Thymus (tissue), 11 donors: ENCODE measurements around the gene POLR3G. TPM values are rescaled to one million over a fixed set of nuclear protein-coding genes. Genes with fewer than 3 reads are reported as not detected.

Source experiments
- DNase-seq, 9 donors: peaks; one replicate each; pipeline ENCODE4 v3.0.0-alpha.2; 2013; ENCODE audit warnings: low spot score in 9 of 9, low read depth in 6 of 9, missing footprints in 1 of 9
- H3K27ac ChIP-seq, 2 donors: one replicate each; pipeline ENCODE4 v1.5.1; 2013; ENCODE audit warnings: control low read depth in 1 of 2, low read depth in 1 of 2, low read length in 1 of 2, mild to moderate bottlenecking in 1 of 2, moderate library complexity in 1 of 2
- H3K27me3 ChIP-seq, 2 donors: one replicate each; pipeline ENCODE4 v1.5.1; 2013; ENCODE audit warnings: low read length in 1 of 2; ENCODE audit not compliant: control insufficient read depth in 2 of 2, insufficient read depth in 1 of 2
- H3K36me3 ChIP-seq, 2 donors: one replicate each; pipeline ENCODE4 v1.5.1; 2013; ENCODE audit warnings: low read length in 1 of 2, mild to moderate bottlenecking in 1 of 2, moderate library complexity in 1 of 2; ENCODE audit not compliant: control insufficient read depth in 2 of 2, insufficient read depth in 2 of 2
- H3K4me1 ChIP-seq, 2 donors: one replicate each; pipeline ENCODE4 v1.5.1; 2013; ENCODE audit warnings: low read length in 2 of 2; ENCODE audit not compliant: control insufficient read depth in 2 of 2, insufficient read depth in 2 of 2
- H3K4me3 ChIP-seq, 2 donors: one replicate each; pipeline ENCODE4 v1.5.1; 2013; ENCODE audit warnings: low read length in 2 of 2, control low read depth in 1 of 2, mild to moderate bottlenecking in 1 of 2
- H3K9me3 ChIP-seq, 2 donors: one replicate each; pipeline ENCODE4 v1.5.1; 2013; ENCODE audit warnings: low read length in 1 of 2, mild to moderate bottlenecking in 1 of 2; ENCODE audit not compliant: control insufficient read depth in 2 of 2, insufficient read depth in 1 of 2
- WGBS: extraction: QIAGEN DNeasy Blood & Tissue Kit; methylation state at CpG from one replicate; pipeline ENCODE4 v1.1.7; 2013; 5-methylcytosine and 5-hydroxymethylcytosine counted together
- polyA plus RNA-seq: library from polyadenylated mRNA; stranded (reverse); fragments of 200-250 nt; gene quantifications from one replicate; pipeline ENCODE4 v1.2.3, GENCODE V29; 2013
- total RNA-seq: library from RNA; stranded (reverse); fragments of 120-200 nt; gene quantifications from one replicate; pipeline ENCODE4 v1.2.4, GENCODE V29; 2013
- donor health status: healthy.

POLR3G gene
- total and polyA plus RNA-seq, 2 donors, result 1.7 to 3.3 TPM

DNA sequence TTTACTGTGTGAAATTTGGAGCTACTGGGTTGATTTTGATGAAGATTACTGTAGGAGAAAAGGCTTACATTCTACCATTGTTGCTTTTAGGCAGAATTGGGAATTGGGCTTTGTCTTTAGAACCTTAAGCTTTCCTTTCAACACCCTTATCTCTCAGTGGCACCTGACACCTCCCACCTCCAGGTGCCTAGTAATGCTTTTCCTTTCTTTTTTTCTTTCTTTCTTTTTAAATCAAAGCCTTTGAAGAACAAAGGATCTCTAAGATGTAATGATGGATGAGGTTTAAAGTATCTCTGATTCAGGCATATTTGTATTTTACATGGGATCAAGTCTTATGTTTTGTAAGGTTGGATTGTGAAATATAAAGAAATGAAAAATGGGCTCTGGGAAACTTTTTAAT is 81.0 kb downstream of the POLR3G start:
- Histone ChIP-seq H3K4me1 (no peaks in the 10 kb centered on the region), H3K4me3 (no peak overlapping the region), H3K27ac (no peak overlapping the region), H3K27me3 (peaks cover 15 to 48% of the 10 kb centered on the region in 2 donors), H3K36me3 (no peaks in the 10 kb centered on the region), H3K9me3 (peaks cover 0 to 2% of the 10 kb centered on the region in 2 donors)
- no peak for DNase-seq

DNA sequence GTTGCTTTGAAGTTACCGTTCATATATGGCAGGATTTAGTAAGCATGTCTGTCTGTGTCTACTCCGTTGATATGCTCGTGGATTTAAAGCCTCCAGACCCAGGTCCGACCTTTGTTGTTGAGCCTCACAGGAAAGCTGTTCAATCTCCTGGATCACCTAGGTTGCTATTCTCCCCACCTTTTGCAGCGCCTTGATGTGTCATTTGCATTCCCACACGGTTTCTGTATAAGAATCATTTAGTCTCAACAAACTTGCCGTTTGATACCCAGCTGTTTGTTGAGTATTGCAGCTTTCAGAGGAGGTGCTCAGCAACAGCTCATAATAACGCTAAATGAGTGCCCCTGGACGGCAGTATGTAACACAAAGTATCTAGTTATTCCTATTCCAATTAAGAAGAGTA is 82.7 kb downstream of the POLR3G start:
- peaks cover 0 to 2% of the 10 kb centered on the region in 2 donors for H3K9me3 ChIP-seq
- no peaks in the 10 kb centered on the region for H3K36me3 ChIP-seq
- H3K27me3 ChIP-seq, result peaks cover 18 to 58% of the 10 kb centered on the region in 2 donors
- H3K4me3 ChIP-seq, result no peak overlapping the region
- no peak overlapping the region for H3K27ac ChIP-seq
- no peak for DNase-seq
- WGBS, result 31% methylated on average over 9 of the region's 9 CpGs
- H3K4me1 ChIP-seq, result no peaks in the 10 kb centered on the region

DNA sequence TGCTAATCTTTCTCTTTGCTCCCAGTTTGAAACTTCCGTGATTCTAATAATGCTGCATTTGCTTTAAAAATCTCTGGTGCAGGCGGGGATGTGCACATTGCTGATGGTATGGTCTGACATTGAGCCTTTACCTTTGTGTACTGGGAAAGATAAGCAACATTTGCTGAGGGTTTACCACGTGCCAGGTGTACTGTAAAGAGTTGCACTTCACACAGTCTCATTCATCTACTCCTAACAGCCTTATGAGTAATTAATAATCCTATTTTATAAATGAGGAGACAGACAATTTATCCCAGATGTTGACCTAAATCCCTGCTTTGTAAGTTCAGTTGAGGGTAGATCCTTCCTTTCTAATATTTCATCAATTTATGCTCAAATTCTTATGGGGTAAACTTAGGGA is 83.2 kb downstream of the POLR3G start:
- DNase-seq, result no peak
- peaks cover 18 to 59% of the 10 kb centered on the region in 2 donors for H3K27me3 ChIP-seq
- 23% methylated on average over 3 of the region's 3 CpGs for WGBS
- H3K4me1 ChIP-seq, result no peaks in the 10 kb centered on the region
- H3K36me3 ChIP-seq, result no peaks in the 10 kb centered on the region
- no peak overlapping the region for H3K27ac ChIP-seq
- H3K9me3 ChIP-seq, result peaks cover 0 to 2% of the 10 kb centered on the region in 2 donors
- H3K4me3 ChIP-seq, result no peak overlapping the region

DNA sequence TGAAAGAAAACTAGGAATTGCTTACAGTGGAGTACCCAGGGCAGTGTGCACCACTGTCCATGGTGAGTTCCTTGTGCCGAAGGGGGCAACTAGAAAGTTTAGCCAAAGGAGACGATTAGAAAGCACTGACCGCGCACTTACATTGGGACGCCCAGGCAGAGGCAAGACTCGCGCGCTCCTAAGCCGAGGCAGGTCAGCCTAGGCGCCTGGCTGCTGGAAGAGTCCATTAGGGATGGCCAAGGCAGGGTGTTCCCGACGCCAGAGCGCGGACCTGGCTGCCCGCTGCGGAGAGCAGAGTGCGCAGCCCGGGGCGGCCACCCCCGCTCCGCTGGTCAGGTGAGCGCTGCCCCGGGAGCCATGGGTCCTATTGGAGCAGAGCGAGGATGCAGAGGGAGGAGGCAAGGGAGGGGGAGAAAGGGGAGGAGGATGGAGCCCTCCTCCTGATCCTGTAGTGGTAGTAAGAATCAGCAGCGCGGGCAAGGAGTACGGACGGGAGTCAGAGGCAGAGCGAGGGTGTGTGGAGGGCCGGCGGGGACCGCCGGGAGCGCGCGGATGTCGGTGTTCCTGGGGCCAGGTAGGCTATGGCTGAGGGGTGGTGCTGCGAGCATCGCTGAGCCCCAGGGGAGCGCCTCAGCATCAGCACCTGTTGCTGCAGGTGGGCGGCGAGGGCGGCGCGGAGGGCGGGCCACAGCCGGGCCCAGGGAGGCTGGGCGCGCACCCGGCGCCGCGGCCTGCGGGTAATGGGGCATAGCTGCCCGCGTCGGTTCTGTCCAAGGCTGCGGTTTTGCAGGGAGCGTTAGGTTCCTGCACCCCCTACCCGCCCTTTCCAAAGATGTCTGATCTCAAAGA is 83.9 kb downstream of the POLR3G start, which contains the start of gene ADGRV1:
Gene ADGRV1, plus strand, starts transcription at position 454 of the 849 bp plus-strand sequence. Its CDS starts 99 bp downstream, at position 553.
- DNase-seq, result peak in 2 of 9 donors; percentile 5 to 8
- Histone ChIP-seq H3K4me3 (peak within 1 kb of the TSS in 1 of 2 donors; percentile 34), H3K9me3 (peaks cover 0 to 2% of the 10 kb centered on the region in 2 donors), H3K4me1 (no peaks in the 10 kb centered on the region), H3K27ac (peak within 1 kb of the TSS in 1 of 2 donors; percentile 31), H3K27me3 (peaks cover 18 to 59% of the 10 kb centered on the region in 2 donors), H3K36me3 (no peaks in the 10 kb centered on the region)
- WGBS, result 1% methylated on average over 60 of the region's 60 CpGs

DNA sequence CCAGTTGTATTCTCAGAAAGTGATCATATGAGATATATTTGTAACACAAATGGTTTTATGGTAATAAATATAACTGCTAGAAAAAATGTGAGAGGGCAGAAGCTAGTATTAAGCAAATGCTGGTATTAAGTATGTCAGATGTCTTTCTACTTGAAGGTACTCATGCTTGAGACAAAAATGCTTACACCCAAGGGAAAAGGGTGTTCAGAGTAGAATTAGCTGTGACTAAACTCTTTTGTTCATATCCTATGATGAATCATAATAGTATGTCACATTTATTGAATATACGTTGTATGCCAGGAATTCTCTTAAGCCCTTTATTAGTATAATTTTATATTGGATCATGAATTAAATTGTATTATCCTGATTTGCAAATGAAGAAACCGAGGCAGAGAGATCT is 86.1 kb downstream of the POLR3G start:
- Histone ChIP-seq H3K36me3 (no peaks in the 10 kb centered on the region), H3K27me3 (peaks cover 18 to 58% of the 10 kb centered on the region in 2 donors), H3K4me3 (no peak overlapping the region), H3K9me3 (peaks cover 0 to 2% of the 10 kb centered on the region in 2 donors), H3K4me1 (no peaks in the 10 kb centered on the region), H3K27ac (no peak overlapping the region)
- WGBS, result 84% methylated on average over 2 of the region's 2 CpGs
- no peak for DNase-seq

DNA sequence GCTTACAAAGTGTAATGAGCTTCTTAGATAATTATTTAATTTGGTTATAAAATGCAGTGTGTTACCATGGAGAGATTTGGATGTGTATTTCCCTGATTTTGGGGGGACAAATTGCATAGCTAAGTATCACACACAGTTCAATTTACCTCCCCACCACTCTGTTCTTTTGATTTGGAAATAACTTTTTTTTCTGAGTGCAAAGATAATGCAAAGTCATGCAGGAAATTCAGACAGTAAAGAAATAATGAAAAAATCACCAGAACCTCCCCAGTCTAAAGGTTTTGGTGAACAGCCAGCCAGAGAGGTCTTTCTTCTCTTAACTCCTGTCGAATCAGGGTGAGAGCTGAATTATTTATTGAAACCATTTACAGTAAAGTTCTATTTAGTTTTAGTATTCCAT is 87.1 kb downstream of the POLR3G start:
- Histone ChIP-seq H3K4me1 (no peaks in the 10 kb centered on the region), H3K9me3 (peaks cover 0 to 2% of the 10 kb centered on the region in 2 donors), H3K27me3 (peaks cover 18 to 48% of the 10 kb centered on the region in 2 donors), H3K36me3 (no peaks in the 10 kb centered on the region), H3K27ac (no peak overlapping the region), H3K4me3 (no peak overlapping the region)
- DNase-seq, result no peak
- 59% methylated on average over 1 of the region's 1 CpG for WGBS

DNA sequence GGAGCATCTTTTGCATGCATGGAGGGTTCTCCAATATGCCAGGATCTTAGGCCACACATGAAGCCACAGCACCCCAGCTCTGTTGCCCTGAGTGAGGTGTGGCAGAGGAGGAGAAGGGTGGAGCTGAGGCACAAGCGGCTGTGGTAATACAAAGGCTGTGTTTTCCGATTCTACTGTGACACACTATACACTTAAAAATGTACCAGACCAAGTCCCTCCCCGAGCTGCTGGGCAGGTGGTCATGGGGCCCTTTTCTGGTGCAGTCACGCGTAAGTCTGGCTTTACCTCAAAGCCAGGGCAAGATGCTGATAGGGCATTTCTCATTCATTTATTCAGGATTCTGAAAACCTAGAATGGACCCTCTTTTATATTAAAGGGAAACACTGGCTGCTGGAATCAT is 87.7 kb downstream of the POLR3G start:
- 92% methylated on average over 5 of the region's 5 CpGs for WGBS
- H3K27ac ChIP-seq, result no peak overlapping the region

DNA sequence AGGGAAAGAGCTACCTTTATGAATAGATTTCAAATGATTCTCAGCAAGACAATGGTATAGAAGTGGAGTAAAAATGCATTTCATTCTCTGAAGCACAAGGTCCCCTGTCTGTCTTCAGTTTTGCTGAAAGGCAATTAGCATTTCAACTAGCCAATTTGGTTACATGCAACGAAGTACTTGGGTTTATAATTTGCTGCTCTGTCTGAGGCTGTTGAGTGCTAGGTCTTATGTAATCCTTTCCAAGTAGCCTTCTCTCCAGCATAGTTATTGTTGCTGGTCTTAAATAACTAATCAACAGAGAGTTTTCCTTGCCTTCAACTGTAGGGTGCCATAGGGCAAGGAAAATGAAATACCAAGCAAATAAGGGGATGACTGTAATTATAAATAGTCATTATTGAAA is 88.4 kb downstream of the POLR3G start:
- Histone ChIP-seq H3K27ac (no peak overlapping the region), H3K9me3 (peaks cover 0 to 2% of the 10 kb centered on the region in 2 donors), H3K4me1 (no peaks in the 10 kb centered on the region), H3K27me3 (peaks cover 10 to 34% of the 10 kb centered on the region in 2 donors), H3K36me3 (no peaks in the 10 kb centered on the region), H3K4me3 (no peak overlapping the region)
- 85% methylated on average over 1 of the region's 1 CpG for WGBS
- no peak for DNase-seq

More for the DNA sequence above, 87.7 kb downstream of the POLR3G start:
- peaks cover 0 to 2% of the 10 kb centered on the region in 2 donors for H3K9me3 ChIP-seq
- H3K4me3 ChIP-seq, result no peak overlapping the region
- DNase-seq, result no peak
- H3K27me3 ChIP-seq, result peaks cover 16 to 42% of the 10 kb centered on the region in 2 donors
- H3K36me3 ChIP-seq, result no peaks in the 10 kb centered on the region
- no peaks in the 10 kb centered on the region for H3K4me1 ChIP-seq
